GM18526 (cell line): Measurements from ENCODE around the gene NAA60.

ENCODE experiments used
- POLR2A ChIP-seq: IDR thresholded peaks from 3 replicates; pipeline ENCODE4 v1.6.1; 2011; ENCODE audit not compliant: insufficient read length; ENCODE audit errors: extremely low read depth

Gene NAA60

GRCh38 chr16:3475604-3476375 lies 32.3 kb downstream of the NAA60 start:
- no peak for TF ChIP-seq POLR2A

DNA sequence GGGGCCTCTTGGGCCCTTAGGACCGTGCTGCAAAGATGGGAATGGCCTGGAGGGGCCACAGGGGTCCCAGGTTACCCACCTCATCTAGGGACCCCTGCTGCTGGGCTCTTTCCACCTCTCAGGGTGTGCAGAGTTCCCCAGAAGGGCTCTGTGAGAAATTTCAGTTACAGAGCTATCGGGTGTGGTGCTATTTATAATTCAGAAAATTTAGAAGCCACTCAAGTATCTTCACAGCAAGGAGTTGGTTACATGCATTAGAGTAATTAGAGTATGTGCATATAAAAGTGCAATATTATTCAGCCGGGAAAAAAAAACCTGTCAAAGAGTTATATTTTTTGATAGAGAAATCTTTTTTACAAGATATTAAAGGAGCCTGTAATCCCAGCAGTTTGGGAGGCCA lies 32.9 kb downstream of the NAA60 start:
- no peak for TF ChIP-seq POLR2A

DNA sequence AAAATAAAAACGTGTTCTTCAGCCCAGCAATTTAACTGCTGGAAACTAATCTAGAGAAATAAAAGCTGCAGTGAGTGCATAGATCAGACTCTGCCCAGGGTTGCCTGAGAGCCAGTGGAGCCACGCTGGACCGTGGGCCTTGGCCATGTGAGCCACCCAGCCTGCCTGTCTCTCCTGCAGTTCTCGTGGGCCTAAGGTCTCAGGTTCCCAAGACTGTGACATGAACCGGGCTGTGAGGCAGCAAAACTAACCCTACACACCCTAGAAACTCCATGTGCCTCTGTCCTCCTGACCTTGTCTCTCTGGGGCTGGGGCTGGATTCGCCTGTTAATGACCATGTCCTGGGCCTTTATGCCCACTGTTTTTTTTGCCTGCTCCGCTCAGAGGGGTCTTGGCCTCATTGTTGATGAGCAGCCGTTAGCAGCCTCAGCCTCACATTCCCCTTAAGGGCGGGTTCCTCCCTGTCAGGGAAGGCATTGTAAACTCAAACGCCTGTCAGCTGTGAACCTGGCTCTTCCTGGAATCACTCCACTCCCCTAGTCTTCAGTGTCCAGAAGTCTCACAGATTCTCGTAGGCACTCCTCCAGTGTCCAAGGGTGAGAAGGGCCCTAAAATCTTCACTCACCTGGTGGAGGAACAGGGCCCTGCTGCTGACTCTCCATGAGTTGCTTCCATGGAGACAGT lies 34.9 kb downstream of the NAA60 start:
- TF ChIP-seq POLR2A, result no peak

DNA sequence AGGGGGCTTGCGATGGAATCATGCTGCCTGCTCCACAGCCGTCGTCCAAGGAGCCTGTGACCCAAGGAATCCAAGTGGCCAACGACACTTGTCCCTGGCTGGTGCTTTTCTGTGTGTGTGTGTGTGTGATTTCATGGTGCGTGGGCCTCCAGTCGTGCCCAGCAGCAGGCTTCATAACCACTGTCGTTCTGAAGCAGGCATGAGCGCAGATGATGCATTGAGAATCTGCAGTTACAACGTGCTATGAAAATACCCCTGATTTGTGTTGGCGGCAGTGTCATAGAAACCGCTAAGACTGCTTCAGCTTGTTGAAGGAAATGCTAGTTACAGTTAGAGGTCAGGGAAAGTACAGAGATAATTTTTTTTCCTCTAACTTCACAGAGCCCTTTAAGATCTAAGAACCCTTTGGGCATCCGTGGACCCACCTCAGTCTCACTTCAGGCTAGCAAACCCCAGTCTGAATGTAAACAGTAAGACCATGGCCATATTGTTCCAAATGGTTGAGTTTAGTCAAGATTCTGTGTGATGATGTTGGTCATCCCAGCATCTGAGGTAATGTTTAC lies 36.3 kb downstream of the NAA60 start:
- TF ChIP-seq POLR2A, result no peak

- no peak for TF ChIP-seq POLR2A
These were observed 37.6 kb downstream of the NAA60 start for GRCh38 chr16:3480901-3481695.

DNA sequence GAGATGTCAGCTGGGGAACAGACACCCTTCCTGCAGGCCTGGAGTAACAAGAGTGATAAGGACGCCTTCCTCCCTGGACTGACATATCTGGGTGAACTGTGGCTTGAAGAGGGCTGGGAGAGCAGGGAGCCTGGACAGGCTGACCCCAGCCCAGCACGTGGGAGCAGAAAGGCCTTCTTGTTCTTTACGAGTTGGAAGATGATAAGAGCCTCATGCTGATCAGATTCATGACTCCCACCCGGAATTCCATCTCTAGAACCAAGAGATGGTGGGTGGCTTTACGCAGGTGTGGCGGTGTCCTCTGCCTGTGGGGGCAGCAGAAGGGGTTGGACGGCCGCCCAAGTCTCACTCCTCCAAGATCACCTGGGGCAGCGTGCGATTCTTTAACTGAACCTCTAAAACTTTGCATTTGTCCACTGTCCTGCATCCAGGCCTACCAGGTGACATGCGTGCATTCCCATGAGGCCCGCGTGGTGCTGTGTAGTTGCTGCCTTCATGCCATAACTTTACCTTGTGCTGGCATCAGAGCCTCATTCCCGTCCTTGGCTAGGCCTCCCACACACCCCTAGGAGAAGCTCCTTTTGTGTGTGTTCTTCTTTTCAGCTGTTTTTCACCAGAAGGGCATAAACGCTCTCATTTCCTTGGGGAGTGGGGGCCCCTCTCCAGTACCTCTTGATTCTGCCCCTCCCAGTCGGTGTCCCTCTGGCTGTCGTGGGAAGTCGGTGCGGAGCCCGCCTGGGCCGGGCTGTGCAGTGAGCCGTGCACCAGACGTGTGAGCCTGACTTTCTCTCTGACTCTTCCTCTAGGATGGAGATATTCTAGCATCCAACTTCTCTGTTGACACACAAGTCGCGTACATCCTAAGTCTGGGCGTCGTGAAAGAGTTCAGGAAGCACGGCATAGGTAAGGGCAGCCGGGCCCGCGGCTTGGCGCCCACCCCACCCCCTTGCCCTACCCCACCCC lies 38.5 kb downstream of the NAA60 start:
- TF ChIP-seq POLR2A, result no peak

GRCh38 chr16:3482659-3483241 lies 39.3 kb downstream of the NAA60 start:
- TF ChIP-seq POLR2A, result no peak

DNA sequence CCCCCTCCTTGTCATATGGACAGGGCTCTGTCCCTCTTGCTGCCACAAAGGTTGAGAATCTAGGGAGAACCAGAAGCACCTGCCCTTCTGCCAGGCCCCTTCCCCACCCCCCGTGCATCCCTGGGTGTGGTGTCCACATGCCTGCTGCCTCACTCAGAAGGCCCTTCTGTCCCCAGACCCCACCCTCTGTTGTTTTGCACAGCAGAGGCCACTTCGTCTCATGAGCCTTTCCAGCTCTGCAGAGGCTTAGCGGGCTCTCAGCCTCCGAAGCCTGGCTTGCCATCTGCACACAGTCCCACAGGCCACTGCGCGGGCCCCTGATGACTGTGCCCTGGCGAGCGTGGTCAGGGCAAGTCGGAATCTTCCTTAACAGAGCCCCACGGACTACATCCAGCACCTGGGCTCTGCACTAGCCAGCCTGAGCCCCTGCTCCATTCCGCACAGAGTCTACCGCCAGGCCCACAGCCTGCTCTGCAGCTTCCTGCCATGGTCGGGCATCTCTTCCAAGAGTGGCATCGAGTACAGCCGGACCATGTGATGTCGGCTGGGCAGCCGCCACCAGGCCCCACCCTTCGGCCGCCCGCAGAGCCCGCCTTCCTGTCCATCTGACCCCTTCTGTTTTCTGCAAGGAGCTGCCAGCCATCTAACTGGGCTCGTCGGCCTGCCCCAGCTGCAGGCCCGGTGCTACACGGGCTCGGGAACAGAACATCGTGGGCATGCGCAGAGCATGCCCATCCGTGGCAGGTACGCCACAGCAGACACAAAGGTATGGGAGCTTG lies 41.0 kb downstream of the NAA60 start:
- no peak for TF ChIP-seq POLR2A

DNA sequence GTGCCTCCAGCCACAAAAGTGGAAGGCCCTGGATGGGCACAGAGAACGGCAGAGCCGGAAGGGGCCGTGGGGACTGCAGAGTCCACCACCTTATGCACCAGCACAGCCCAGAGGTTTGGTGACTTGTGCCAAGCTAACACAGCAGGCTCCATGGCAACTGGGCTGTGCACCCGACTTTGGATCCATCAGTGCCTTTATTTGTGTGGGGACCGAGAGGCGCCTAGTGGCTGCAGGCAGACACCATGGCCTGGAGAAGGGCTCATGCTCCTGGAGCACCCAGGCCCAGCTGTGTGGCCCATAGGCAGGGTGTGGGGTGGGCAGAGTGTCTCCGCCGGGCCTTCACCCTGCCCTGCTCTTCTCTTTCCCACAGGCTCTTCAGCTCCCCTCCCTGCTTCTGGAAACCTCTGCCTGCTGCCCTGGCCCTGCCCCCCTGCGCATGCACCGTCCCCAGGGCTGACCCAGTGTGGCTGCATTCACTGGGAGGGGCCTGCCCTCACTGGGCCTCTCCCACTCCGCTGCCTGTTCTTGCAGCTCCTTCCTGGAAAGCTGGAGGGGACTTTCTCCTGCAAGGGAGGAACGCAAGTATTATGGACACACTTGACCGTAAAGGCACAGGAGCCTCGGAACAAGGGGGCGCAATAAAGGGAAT lies 41.7 kb downstream of the NAA60 start:
- no peak for TF ChIP-seq POLR2A

- TF ChIP-seq POLR2A, result no peak
These were observed 42.5 kb downstream of the NAA60 start for GRCh38 chr16:3485821-3486505.

- TF ChIP-seq POLR2A, result no peak
These were observed 43.2 kb downstream of the NAA60 start for GRCh38 chr16:3486506-3487215.
